Measurements from ENCODE around the gene ASXL2. TPM values are rescaled to one million over a fixed set of nuclear protein-coding genes. Genes with fewer than 3 reads are reported as not detected.

ASXL2 gene
- total RNA-seq, 2 donors from 2014 or later: 28.6 to 32.7 TPM

DNA sequence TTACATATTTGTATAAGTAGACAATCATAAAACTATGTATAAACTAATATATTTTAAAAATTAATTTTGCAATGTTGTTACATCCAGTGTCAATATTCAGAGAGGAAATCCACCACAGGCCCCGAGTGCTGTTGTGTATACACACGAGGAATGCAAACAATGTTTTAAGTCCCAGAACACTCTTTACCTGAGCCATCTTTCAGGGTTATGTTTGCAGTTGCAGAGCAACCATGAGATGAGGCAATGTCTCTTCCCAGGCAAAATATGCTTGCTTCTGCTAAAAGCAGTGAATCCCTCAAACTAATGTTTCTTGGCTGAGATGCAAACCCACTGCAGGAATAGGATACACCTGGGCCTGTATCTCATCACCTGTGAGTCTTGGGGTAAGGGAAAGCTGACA lies 91.3 kb downstream of the ASXL2 start:
- no peaks in the 10 kb centered on the region for H3K4me1 ChIP-seq
- no peaks in the 10 kb centered on the region for H3K36me3 ChIP-seq
- H3K9me3 ChIP-seq: no peaks in the 10 kb centered on the region
- no peak for DNase-seq
- no peak overlapping the region for H3K27ac ChIP-seq
- intact Hi-C loops (cut with DNase I): no loop called here
- H3K9ac ChIP-seq (ENCODE audit: low read depth in 2 of 2, low read length in 2 of 2): no peak overlapping the region
- no peak overlapping the region for H3K4me3 ChIP-seq
- H3K27me3 ChIP-seq: no peaks in the 10 kb centered on the region
- TF ChIP-seq, protein P1, sequence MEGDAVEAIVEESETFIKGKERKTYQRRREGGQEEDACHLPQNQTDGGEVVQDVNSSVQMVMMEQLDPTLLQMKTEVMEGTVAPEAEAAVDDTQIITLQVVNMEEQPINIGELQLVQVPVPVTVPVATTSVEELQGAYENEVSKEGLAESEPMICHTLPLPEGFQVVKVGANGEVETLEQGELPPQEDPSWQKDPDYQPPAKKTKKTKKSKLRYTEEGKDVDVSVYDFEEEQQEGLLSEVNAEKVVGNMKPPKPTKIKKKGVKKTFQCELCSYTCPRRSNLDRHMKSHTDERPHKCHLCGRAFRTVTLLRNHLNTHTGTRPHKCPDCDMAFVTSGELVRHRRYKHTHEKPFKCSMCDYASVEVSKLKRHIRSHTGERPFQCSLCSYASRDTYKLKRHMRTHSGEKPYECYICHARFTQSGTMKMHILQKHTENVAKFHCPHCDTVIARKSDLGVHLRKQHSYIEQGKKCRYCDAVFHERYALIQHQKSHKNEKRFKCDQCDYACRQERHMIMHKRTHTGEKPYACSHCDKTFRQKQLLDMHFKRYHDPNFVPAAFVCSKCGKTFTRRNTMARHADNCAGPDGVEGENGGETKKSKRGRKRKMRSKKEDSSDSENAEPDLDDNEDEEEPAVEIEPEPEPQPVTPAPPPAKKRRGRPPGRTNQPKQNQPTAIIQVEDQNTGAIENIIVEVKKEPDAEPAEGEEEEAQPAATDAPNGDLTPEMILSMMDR (IDR thresholded peaks at IDR 0.05): no peak

- Histone ChIP-seq H3K4me3 (no peak overlapping the region), H3K9ac (ENCODE audit: low read depth in 2 of 2, low read length in 2 of 2) (no peak overlapping the region), H3K27ac (no peak overlapping the region), H3K27me3 (no peaks in the 10 kb centered on the region), H3K9me3 (no peaks in the 10 kb centered on the region), H3K36me3 (no peaks in the 10 kb centered on the region), H3K4me1 (no peaks in the 10 kb centered on the region)
- intact Hi-C loops (cut with DNase I): no loop called here
- no peak for DNase-seq
- TF ChIP-seq, protein P1 (IDR thresholded peaks at IDR 0.05): no peak
These were observed 93.9 kb downstream of the ASXL2 start for GRCh38 chr2:25784404-25784803.

- H3K36me3 ChIP-seq: no peaks in the 10 kb centered on the region
- H3K4me1 ChIP-seq: no peaks in the 10 kb centered on the region
- H3K4me3 ChIP-seq: no peak overlapping the region
- TF ChIP-seq, protein P1 (IDR thresholded peaks at IDR 0.05): no peak
- DNase-seq: no peak
- no peak overlapping the region for H3K9ac ChIP-seq (ENCODE audit: low read depth in 2 of 2, low read length in 2 of 2)
- H3K27ac ChIP-seq: no peak overlapping the region
- intact Hi-C loops (cut with DNase I): no loop called here
- H3K9me3 ChIP-seq: no peaks in the 10 kb centered on the region
- H3K27me3 ChIP-seq: no peaks in the 10 kb centered on the region
These were observed 101.2 kb downstream of the ASXL2 start for GRCh38 chr2:25777077-25777476.

DNA sequence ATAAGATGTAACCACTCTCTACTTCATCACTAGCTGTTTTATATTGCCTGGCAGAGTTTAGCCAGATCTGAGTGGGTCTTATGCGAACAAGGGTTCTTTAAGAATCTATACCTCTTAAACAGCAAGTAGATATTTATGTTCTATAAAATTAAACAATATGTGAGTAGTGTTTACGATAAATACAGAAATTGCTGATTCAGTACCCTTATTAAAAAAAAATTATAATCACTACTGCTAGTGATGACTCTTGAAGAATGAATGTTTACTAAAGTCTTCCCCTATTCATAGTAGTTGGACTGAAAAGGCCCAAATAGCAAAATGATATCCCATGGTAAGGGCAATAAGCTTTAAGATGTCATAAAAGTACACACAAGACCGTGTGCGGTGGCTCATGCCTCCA lies 106.2 kb downstream of the ASXL2 start:
- DNase-seq: no peak
- Histone ChIP-seq H3K4me1 (no peaks in the 10 kb centered on the region), H3K4me3 (no peak overlapping the region), H3K9me3 (no peaks in the 10 kb centered on the region), H3K27ac (no peak overlapping the region), H3K36me3 (no peaks in the 10 kb centered on the region), H3K27me3 (no peaks in the 10 kb centered on the region), H3K9ac (ENCODE audit: low read depth in 2 of 2, low read length in 2 of 2) (no peak overlapping the region)
- TF ChIP-seq, protein P1 (IDR thresholded peaks at IDR 0.05): no peak
- intact Hi-C loops (cut with DNase I): no loop called here

GRCh38 chr2:25763575-25763974 lies 114.7 kb downstream of the ASXL2 start:
- H3K4me1 ChIP-seq: no peaks in the 10 kb centered on the region
- no peaks in the 10 kb centered on the region for H3K27me3 ChIP-seq
- TF ChIP-seq, protein P1 (IDR thresholded peaks at IDR 0.05): no peak
- H3K36me3 ChIP-seq: no peaks in the 10 kb centered on the region
- no peak overlapping the region for H3K4me3 ChIP-seq
- DNase-seq: no peak
- no peak overlapping the region for H3K27ac ChIP-seq
- H3K9ac ChIP-seq (ENCODE audit: low read depth in 2 of 2, low read length in 2 of 2): no peak overlapping the region
- no peaks in the 10 kb centered on the region for H3K9me3 ChIP-seq
- intact Hi-C loops (cut with DNase I): no loop called here

DNA sequence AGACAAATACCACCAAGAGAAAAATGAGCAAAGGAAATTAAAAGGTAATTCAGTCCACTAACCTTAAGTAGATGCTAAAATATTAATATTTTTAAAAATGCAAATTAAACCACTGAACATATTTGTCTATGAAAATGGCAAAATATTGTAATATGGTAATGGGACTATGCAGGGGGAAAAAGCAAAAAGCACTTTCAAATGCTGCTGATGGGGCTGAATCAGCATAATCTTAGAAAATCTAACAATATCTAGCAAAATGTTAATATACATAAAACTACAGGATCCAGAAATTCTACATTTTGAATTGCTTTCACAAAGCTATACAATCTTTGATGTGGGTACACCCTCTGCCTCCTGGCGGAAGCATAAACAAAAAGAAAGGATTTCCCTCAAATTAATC lies 118.0 kb downstream of the ASXL2 start:
- no peaks in the 10 kb centered on the region for H3K4me1 ChIP-seq
- no peaks in the 10 kb centered on the region for H3K36me3 ChIP-seq
- no peak overlapping the region for H3K27ac ChIP-seq
- H3K4me3 ChIP-seq: no peak overlapping the region
- no peaks in the 10 kb centered on the region for H3K27me3 ChIP-seq
- no peaks in the 10 kb centered on the region for H3K9me3 ChIP-seq
- intact Hi-C loops (cut with DNase I): no loop called here
- TF ChIP-seq, protein P1 (IDR thresholded peaks at IDR 0.05): no peak
- DNase-seq: no peak
- H3K9ac ChIP-seq (ENCODE audit: low read depth in 2 of 2, low read length in 2 of 2): no peak overlapping the region

Measured in colonic mucosa (tissue), 4 donors.